AG08396 (cell line): ENCODE measurements around the gene DENND10.
"Not testable (repeated sequence)": the region's sequence is repeated elsewhere in the genome, so short reads cannot be mapped to it uniquely, and the experiment has no call there.

Experiments
- DNase-seq: peaks from one replicate; pipeline ENCODE4 v3.0.0; 2012; ENCODE audit warnings: low spot score, mixed read lengths

Gene DENND10

GRCh38 chr10:119167041-119167440, 63.1 kb downstream of the DENND10 start:
- DNase-seq, result no peak

- DNase-seq, result no peak
Measured at GRCh38 chr10:119174109-119174508, 70.2 kb downstream of the DENND10 start.

- no peak for DNase-seq
Measured at GRCh38 chr10:119176166-119176565, 72.3 kb downstream of the DENND10 start.

GRCh38 chr10:119177708-119178371, 73.9 kb downstream of the DENND10 start:
- no peak for DNase-seq

GRCh38 chr10:119178372-119179119, 74.6 kb downstream of the DENND10 start, which contains the start of gene PRDX3:
PRDX3 (minus strand) TSS chr10:119178812; CDS start chr10:119178790, 22 bp downstream.
- DNase-seq, result peak; percentile 92

- DNase-seq, result not testable (repeated sequence)
Measured at GRCh38 chr10:119180850-119181400, 77.0 kb downstream of the DENND10 start.

GRCh38 chr10:119183664-119184412, 79.9 kb downstream of the DENND10 start:
- no peak for DNase-seq
